HG03196 (cell line): ENCODE data around the gene L3MBTL4.
A peak's percentile ranks its signal among the peaks of the same experiment; 100 is the strongest.

Experiments
- ATAC-seq: cut with Tn5 transposase; IDR thresholded peaks from one replicate; pipeline ENCODE4 v1.9.1; 2021; ENCODE audit not compliant: unreplicated experiment

L3MBTL4 gene

DNA sequence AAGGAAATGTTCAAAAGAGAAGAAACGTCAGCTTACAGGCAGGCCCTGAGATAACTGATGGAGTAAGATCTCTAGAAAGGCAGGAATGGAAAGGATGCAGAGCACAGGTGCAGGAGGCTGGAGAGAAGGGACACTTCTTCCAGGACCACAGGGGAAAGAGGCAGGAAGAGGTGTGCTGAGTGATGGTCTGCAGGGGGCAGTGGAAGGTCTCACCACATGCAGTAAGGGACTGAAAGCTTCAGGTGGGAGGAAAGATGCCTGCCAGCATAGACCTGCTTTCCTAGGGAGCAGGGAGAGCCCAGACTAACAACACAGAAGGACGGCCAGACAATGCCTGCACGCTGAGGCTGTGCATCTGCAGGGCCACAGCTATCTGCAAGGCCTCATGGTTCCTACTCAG lies 156.8 kb downstream of the L3MBTL4 start:
- ATAC-seq: no peak

DNA sequence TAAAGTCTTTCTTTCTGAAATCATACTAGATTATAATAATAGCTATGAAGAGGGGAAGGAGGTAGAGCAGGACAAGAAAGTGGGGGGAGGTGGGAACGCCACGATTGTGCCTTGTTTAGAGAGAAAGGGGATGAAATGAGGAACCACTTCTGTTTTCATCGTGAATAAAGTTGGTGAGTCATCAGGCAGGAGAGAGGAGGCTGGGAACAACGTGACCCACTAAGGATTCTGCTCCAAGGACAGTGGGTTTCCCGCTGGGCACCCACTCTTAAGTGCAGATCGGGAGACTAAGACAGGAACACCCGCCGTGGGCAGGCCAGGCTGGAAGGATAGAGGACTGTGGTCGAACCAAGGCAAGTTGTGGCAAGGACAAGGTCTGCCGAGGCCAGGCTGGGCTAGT lies 158.2 kb downstream of the L3MBTL4 start:
- ATAC-seq: no peak

DNA sequence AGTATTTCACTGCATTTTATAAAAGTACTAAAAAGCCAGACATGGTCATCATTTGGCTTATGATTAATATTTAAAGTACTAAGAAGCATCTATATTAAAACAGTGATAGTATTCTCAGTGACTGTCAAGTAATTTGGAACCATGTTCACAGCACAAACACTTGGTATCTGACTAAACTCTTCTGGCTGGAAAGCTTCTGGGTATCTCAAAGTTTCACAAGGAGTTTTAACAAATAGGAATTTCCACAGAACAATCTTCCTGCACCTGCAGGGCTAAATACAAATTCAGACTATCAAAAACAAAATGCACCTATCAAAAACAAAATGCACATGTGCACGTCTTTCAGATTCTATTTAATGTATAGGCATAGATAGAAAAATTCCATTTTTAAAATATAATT lies 158.8 kb downstream of the L3MBTL4 start:
- ATAC-seq: no peak

DNA sequence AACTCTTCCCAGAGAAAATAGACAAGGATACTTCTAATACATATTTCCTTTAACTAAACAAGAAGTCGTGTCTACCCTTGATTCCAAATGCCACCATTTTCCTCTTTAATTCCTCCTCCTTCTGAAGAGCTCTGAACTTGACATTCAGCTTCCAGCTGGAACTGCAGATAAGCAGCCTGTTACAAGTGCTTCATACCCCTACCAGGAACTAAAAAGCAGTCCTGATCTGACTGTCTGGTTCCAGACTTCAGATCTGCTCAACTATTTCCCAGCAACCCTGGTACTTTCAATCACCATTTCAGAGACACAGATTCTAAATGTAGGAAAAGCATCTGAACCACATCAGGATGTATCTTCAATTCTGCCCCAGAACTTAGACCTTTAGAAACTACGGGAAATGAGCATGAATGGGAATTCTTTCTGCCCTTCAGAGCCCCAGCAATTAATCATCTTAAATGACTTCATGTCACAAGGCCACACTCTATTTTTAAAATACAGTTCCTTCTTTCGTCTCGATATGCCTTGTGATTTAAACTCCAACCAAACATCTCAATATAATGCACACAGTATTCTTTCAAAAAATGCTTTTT lies 159.5 kb downstream of the L3MBTL4 start:
- no peak for ATAC-seq

DNA sequence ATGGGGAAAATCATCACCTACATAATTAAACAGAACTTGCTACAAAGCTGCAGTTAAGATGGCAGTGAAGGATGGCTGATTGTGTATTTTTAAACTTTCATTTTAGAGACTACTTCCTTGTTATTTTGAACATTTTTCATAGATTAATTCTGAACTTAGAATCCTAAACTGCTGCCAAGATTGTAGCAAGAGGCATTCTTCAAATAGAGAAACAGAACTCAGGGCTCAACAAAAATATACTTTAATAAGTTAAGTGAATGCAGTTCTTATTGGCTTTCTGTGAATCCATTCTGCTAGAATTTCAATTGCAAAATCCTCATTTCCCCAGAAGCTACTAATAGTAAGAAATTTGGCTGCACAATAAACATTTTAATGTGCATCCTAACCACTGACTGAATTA lies 160.3 kb downstream of the L3MBTL4 start:
- no peak for ATAC-seq

DNA sequence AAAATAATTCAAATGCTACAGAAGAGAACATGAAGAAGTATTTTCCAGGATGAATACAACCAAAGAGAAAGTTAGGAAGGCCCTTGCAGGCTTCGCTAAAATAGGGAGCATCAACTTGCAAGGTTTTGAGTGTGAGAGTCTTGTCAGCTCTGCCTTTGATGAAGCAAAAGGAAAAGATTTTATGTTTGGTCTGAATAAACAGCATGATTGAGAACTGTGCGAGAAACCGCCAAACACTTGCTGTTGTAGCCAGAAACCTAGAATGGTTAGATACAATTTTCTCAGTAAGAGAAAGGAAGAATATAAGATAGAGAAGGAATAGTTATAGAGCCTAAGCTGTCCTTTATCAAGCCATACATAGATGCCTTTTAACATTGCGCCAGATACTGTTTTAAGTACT lies 163.6 kb downstream of the L3MBTL4 start:
- ATAC-seq: no peak

DNA sequence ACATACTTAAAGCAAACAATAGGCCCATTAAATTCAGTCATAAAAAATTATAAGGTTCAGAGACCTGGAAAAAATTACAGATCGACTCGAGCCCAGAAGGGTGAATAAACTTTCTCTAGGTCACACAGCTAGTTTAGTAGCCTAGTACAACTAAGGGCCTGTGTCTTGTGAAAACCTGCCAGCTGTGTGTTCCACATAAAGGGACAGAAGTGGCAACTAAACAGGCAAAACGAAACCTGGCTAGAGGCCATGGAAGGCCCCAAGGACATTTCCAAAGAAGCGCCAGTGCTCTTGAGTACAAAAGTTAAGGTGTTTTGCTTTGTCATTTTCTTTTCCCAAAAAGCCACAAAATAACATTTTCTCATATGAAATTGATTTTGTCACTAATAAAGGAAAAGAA lies 164.9 kb downstream of the L3MBTL4 start:
- no peak for ATAC-seq

DNA sequence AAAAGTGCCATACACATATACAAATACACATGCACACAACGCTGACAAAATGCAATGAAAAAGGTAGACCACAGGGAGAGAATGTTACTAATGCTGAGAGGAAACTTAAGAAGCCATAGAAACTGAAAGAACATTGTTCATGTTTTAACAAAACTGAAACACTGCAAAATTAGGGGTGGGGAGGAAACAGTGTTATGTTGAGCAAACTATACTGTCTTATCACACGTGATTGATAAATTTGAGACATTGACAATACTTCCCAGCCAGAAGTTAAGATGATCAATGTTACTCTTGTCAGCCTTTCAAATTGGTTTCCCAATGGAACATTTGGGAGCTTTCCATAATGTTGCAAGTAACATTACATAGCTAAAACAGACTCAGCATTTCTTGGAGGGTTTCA lies 165.5 kb downstream of the L3MBTL4 start:
- peak; percentile 92 for ATAC-seq

DNA sequence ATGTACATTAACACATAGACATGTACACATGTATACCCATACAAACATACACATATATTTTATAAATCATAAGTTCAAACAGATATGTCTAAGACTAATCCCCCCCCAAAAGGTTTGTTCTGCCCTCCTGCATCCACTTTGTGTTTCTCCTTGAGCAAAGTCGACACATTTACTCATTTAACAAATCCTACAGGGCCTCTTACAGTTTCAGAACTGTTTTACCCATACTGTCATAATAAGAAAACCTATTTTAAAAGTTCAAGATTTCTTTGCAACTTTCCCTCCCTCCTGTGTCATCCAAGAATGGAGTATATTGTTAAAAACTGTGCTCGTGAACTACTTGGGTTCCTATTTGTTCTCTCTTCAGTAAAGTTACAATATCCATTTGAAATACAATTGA lies 166.7 kb downstream of the L3MBTL4 start:
- ATAC-seq: no peak

DNA sequence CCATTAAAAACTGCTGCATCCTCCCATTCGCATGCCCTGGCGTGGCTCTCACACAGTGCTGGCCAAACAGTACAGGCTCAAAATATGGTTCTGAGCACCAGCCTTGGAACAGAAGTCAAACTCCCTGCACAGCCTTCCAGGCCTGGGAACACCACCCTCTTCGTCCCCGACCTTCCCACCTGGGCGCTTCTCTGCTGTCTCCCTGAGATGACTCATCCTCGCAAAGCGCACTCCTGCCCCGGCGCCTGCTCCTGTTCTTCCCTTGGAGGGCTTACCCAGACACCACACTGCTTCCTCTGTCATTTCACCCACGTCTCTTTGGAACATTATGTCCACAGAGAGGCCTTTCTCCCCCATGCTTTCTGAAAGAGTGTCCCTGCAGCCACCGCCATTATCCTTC lies 172.7 kb downstream of the L3MBTL4 start:
- ATAC-seq: no peak

DNA sequence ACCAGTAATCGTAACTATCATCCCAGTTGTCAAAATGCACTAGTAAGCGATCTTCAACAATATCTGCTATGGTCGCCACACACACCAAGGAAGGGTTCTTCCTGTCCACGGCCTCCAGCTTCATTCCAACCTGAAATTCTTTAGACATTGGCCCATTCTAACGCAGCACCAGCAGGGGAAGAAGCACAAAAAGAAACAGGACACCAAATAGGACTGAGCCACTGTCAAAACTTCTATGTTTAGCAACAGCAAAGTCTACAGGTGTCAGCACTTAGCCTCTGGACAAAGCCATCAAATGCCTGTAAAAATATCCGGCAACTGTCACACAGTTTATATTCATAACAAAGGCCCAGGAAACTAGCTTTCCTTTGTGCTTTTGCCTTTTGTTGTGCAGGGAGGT lies 175.0 kb downstream of the L3MBTL4 start:
- ATAC-seq: no peak

DNA sequence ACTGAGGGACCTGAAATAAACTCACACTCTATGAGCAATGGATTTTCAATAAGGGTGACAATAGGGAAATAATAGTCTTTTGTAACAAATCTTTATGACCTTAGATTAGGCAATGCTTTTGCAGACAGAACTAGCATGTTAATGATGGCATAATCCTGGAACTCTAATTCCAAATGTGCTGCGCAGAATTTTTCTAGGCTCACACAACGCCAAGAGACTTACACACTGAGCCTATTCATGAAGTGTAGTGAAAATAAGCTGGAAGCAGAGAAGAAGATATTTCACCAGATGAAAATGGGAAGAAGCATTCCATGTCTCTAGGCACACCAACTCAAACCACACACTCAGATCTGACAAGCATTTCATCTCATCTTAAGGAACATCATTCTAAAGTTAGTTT lies 178.5 kb downstream of the L3MBTL4 start:
- no peak for ATAC-seq

DNA sequence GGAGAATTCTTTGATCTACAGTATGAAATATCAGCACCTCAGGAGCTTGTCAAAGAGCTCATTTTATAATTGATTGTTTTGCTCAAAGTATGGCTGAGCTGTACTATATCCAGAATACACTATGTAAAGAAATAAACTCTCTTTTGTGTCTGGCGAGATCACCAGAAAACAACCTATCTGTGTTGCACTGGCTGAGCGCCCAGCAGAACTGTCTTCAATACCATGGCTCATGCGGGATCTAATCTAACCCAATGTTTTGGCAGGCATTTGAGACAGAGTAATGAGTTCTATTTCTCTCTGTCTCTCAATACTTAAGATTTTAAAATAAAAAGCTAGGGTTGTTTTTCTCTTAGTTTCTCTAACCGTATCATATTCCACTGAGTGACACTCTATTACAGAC lies 192.4 kb downstream of the L3MBTL4 start:
- no peak for ATAC-seq

DNA sequence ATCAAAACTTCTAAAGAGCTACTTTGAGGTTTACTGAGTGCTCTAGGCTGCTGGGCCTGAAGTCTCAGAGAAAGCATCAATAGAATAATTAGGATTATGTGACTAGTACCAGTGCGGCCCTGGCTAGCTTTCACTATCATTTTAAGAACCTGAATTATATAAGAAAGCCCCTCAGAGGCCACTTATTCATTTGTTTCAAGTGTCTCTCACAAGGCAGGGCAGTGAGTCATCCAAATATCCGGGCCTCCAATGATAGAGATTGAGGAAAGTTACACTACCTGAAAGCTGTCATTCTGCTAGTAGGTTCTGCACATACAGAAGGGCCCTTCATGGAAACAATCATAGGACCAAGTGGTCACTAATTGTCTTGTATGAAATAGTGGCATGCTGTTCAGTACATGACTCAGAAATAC lies 193.1 kb downstream of the L3MBTL4 start:
- peak; percentile 55 for ATAC-seq

DNA sequence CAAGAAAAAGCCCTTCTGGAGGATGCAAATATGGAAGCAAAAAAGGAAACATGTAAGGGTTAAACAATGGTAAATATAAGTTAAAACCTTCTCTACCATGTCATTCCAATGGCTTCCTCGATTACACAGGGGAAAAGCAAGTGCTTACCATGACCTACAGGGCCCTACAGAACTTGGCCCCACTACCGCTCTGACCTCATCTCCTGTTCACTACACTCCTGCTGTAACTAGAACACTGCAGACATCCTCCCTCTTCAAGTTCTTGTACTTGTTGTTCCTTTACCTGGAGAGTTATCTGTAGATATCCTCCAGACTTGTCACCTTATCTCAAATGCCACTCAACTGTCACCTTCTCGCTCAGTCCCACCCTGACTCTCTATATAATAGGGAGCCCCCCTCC lies 194.6 kb downstream of the L3MBTL4 start:
- no peak for ATAC-seq

DNA sequence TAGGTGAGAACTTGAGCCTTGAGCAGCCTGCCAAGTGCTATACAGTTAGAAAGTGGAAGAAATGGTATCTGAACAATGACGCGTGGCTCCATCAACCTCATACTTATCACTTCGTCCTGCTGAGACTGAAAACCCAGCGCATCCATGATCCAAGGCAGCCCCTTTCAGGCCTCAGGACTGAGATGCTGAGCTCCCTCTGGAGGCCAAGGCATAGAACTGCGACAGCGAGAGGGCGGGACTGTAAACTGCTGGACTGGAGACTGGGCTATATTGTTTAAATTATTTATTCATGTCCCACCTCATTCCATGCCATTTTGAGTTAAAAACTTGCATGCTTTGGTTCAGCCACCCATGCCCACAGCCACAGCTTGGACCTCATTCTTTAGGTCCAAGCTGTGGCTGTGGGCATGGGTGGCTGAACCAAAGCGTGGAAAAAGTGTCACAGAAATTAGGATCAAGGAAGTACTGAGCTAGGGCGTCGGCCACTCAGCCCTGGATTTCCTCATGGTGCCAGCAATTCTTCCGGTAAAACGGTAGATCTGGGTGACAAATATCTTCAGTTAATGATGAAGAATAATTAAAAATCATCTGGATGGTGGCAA lies 195.5 kb downstream of the L3MBTL4 start:
- ATAC-seq: no peak

DNA sequence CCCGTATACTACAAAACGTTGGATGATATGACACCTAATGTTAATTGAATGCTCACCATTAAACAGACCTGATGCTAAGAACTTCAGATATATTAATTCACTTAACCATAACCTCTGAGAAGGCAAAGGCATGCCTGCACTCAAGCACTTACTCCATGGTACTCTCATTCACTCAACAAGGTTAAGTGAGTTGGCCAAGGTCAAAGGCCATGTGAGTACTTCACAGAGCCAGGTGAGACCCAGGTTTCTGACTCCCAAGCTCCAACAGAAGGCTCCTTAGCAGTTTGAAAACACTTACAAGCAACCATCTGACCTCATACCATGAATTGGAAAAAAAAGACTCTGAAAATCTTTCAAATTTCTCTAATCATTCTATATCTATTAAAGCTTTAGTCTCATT lies 198.8 kb downstream of the L3MBTL4 start:
- ATAC-seq: no peak

DNA sequence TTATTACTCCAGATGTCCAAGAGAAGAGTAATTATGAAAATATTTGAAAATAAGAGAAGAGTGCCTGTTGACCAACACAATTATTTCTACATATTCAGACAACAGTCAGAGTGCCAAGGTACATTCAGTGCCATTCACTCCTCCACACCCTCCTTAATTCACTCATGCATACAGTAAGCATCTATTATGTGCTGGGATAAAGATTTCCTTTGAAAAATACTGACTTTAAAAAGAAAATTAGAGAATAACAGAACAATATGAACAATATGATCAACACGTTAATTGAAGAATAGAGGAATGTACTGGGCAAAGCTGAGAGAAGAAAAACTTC lies 203.6 kb downstream of the L3MBTL4 start:
- ATAC-seq: no peak

DNA sequence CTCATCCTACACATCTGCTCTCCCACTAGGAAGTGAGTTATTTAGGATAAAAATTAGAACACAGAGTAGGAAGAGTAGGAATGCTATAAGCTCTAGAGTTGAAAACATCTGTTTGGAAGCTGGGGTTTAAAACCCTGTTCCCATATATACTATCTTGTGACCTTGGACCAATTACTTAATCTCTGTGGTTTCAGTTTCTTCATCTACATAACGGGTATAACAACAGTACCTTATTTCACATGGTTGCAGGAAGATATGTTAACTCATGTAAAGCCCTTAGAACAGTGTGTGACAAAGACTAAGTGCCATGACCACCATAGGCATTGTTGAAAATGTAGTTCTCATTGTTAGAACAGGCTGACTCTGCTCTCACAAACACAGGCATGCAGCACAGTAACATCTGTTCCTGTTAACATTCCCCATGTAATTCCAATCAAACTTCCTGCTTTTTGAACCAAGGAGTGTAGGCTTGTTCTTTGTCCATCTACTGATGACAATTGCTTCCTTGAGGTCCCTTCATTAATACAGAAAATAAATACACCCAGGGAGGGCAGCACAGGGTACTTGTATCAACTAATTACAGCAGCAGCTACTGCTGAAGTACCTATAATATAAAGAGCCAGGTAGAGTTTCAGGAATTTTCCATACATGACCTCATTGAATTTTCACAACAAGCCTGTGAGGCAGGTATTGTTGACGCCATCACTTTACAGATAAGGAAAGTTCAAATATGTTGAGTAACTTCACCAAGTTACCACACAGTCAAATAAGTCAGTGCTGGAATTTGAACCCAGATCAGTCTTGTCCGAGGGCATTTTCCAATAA lies 204.2 kb downstream of the L3MBTL4 start:
- no peak for ATAC-seq

DNA sequence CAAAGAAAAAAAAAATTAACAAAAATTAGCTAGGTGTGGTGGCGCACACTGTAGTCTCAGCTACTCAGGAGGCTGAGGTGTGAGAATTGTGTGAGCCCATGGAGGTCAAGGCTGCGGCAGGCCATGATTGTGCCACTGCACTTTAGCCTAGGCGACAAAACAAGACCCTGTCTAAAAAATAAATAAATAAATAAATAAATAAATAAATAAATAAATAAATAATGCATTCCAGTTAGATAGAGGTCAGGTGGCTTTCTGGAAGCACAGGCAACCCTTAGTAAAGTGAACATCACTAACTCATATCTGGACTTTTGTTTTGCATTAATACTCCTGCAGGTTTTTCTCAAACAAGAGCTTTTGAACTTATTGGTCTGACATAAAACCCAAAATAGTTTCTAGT lies 206.8 kb downstream of the L3MBTL4 start:
- ATAC-seq: no peak

DNA sequence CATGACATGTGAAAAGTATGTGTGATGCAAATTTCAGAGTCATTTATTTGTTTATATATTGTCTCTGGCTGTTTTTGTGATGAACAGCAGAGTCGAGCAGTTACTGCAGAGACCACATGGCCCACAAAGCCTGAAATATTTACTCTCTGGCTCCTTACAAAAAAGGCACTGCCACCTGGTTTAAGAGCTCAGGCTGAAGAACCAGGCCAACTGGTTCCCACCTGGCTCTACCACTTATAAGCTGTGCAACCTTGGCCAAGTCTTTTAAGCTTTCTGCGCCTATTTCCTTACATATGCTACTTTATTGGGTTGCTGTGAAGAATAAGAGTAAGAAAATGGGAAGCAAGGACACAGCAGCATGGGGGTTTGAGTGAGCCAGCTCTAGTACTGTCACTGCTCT lies 207.6 kb downstream of the L3MBTL4 start:
- ATAC-seq: no peak

DNA sequence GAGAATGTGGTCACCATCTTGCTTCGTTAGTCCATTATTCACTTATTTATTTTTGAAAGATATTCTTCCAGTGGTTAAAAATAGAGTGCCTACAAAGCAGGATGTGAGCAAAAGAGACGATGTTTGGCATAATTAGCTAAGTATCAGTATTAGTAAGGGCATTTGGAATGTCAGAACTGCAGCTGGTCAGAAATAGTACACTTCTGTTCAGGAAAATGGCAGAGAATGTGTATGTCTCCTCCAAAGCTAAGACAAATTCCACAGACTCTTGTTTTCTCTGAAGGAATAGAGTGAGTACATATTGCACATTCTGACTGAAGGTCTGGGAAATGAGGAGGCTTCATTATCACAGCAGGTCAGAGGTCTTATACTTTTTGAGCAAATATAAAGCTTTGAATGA lies 209.0 kb downstream of the L3MBTL4 start:
- ATAC-seq: no peak

DNA sequence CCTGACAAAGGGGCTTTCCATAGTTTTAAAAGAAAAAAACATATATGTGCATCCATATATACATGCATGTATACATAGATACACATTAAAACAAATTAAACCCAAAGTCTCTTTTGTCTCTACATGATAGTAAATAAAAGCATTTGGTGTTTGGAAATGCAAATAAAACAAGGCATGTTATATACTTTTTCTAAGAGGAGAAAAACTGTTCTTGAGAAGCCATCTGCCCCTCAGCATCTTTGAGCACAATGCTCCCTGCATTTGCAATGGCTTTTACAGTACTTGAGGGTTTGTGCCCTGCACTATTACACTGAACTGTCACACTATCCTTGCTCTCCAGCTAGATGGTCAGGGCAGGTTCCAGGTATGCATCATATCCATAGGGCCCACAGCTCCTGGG lies 210.2 kb downstream of the L3MBTL4 start:
- ATAC-seq: no peak
